WTC11 (cell line): Measurements from ENCODE around the gene SPIRE1. TPM values are rescaled to one million over a fixed set of nuclear protein-coding genes. Genes with fewer than 3 reads are reported as not detected.

Experiments used
- ATAC-seq: fragments of 200-7000 bp; cut with Tn5 transposase; 2 replicates; pipeline ENCODE4 v1.10.0; 2021; ENCODE audit warnings: mild to moderate bottlenecking, moderate library complexity
- CTCF ChIA-PET: fragments of 300-600 bp; sonication (Branson Sonifier 250); formaldehyde crosslinking; loops from one replicate; lab custom pipeline; 2021; ENCODE audit warnings: antibody characterized with exemption; lab: Charles Lee
- POLR2A ChIA-PET: fragments of 350-600 bp; sonication (Branson Sonifier 250); formaldehyde crosslinking; loops from one replicate; lab custom pipeline; 2021; ENCODE audit warnings: antibody characterized with exemption; lab: Charles Lee
- DNase-seq: peaks from one replicate; pipeline ENCODE4 v3.0.0; 2021; ENCODE audit warnings: low spot score
- H3K27ac Mint-ChIP-seq: 2 replicates; pipeline ENCODE4 v1.8.0; 2021; ENCODE audit warnings: mixed read lengths
- H3K27me3 Mint-ChIP-seq: 2 replicates; pipeline ENCODE4 v1.8.0; 2021; ENCODE audit warnings: low read depth, mild to moderate bottlenecking, moderate library complexity, mixed read lengths
- H3K36me3 Mint-ChIP-seq: 2 replicates; pipeline ENCODE4 v1.8.0; 2021; ENCODE audit warnings: mixed read lengths
- H3K4me1 Mint-ChIP-seq: 2 replicates; pipeline ENCODE4 v1.8.0; 2022; ENCODE audit warnings: mixed read lengths
- H3K4me3 Mint-ChIP-seq: 2 replicates; pipeline ENCODE4 v1.8.0; 2021; ENCODE audit warnings: mild to moderate bottlenecking, moderate library complexity, mixed read lengths
- H3K9me3 Mint-ChIP-seq: 2 replicates; pipeline ENCODE4 v1.8.0; 2021; ENCODE audit warnings: mixed read lengths
- ELF4 ChIP-seq: sonication (generic); formaldehyde crosslinking; IDR thresholded peaks from 2 replicates; pipeline ENCODE4 v1.8.1; 2022; ENCODE audit warnings: low read depth, mild to moderate bottlenecking, moderate library complexity, missing genetic modification reagents
- ESRRA ChIP-seq: sonication (generic); formaldehyde crosslinking; IDR thresholded peaks from 2 replicates; pipeline ENCODE4 v1.8.1; 2022; ENCODE audit warnings: mild to moderate bottlenecking, missing genetic modification reagents, borderline replicate concordance
- FOXK1 ChIP-seq: sonication (generic); formaldehyde crosslinking; IDR thresholded peaks from 2 replicates; pipeline ENCODE4 v1.8.0; 2022; ENCODE audit warnings: mild to moderate bottlenecking, moderate library complexity, missing genetic modification reagents
- HMGA2 ChIP-seq: fragments of 250-450 bp; sonication (Bioruptor Pico); IDR thresholded peaks from 2 replicates; pipeline ENCODE4 v1.4.0; 2021; ENCODE audit warnings: mild to moderate bottlenecking, moderate library complexity
- NR3C1 ChIP-seq: sonication (generic); formaldehyde crosslinking; conservative IDR thresholded peaks from 2 replicates; pipeline ENCODE4 v1.8.1; 2023; ENCODE audit warnings: low read depth, mild to moderate bottlenecking, missing genetic modification reagents
- SMAD3 ChIP-seq: sonication (generic); formaldehyde crosslinking; IDR thresholded peaks from 2 replicates; pipeline ENCODE4 v1.8.0; 2022; ENCODE audit warnings: missing genetic modification reagents, mild to moderate bottlenecking, borderline replicate concordance
- SMAD4 ChIP-seq: sonication (generic); formaldehyde crosslinking; IDR thresholded peaks from 2 replicates; pipeline ENCODE4 v1.8.0; 2022; ENCODE audit warnings: mild to moderate bottlenecking, missing genetic modification reagents
- ZNF121 ChIP-seq: sonication (generic); formaldehyde crosslinking; IDR thresholded peaks from 2 replicates; pipeline ENCODE4 v1.8.0; 2023; ENCODE audit warnings: missing genetic modification reagents
- ZNF138 ChIP-seq: sonication (generic); formaldehyde crosslinking; conservative IDR thresholded peaks from 2 replicates; pipeline ENCODE4 v1.8.1; 2022; ENCODE audit warnings: mild to moderate bottlenecking, moderate library complexity, missing genetic modification reagents
- ZNF425 ChIP-seq: fragments of 250-450 bp; sonication (Bioruptor Pico); conservative IDR thresholded peaks from 2 replicates; pipeline ENCODE4 v1.9.0; 2021; ENCODE audit warnings: mild to moderate bottlenecking
- ZNF512 ChIP-seq: sonication (generic); formaldehyde crosslinking; IDR thresholded peaks from 2 replicates; pipeline ENCODE4 v1.8.1; 2022; ENCODE audit warnings: missing genetic modification reagents, borderline replicate concordance
- total RNA-seq: library from RNA; stranded (reverse); gene quantifications from 3 replicates; pipeline ENCODE4 v1.2.3, GENCODE V29; 2021
- TF ChIP-seq, protein P1 (sequence below): sonication (generic); formaldehyde crosslinking; IDR thresholded peaks from 2 replicates; pipeline ENCODE4 v1.8.1; 2023; ENCODE audit warnings: mild to moderate bottlenecking, missing genetic modification reagents
- TF ChIP-seq, protein P2 (sequence below): fragments of 250-450 bp; sonication (Bioruptor Pico); IDR thresholded peaks from 2 replicates; pipeline ENCODE4 v1.8.0; 2021; ENCODE audit warnings: mild to moderate bottlenecking
- TF ChIP-seq, protein P3 (sequence below): sonication (generic); formaldehyde crosslinking; IDR thresholded peaks from 2 replicates; pipeline ENCODE4 v1.8.0; 2023; ENCODE audit warnings: missing genetic modification reagents, mild to moderate bottlenecking, borderline replicate concordance
- TF ChIP-seq, protein P4 (sequence below): sonication (generic); formaldehyde crosslinking; IDR thresholded peaks from 2 replicates; pipeline ENCODE4 v1.8.1; 2022; ENCODE audit warnings: mild to moderate bottlenecking, moderate library complexity, missing genetic modification reagents
- TF ChIP-seq, protein P5 (sequence below): sonication (generic); formaldehyde crosslinking; IDR thresholded peaks from 2 replicates; pipeline ENCODE4 v1.8.0; 2022; ENCODE audit warnings: mild to moderate bottlenecking, missing genetic modification reagents
- TF ChIP-seq, protein P6 (sequence below): sonication (generic); formaldehyde crosslinking; IDR thresholded peaks from 2 replicates; pipeline ENCODE4 v1.8.0; 2022; ENCODE audit warnings: mild to moderate bottlenecking, missing genetic modification reagents

The SPIRE1 gene
- total RNA-seq, 1 experiment from 2014 or later = 19.3 TPM

- TF ChIP-seq SMAD4 (CRISPR knock-in tag) (no peak), HMGA2 (no peak)
- TF ChIP-seq, protein P1, sequence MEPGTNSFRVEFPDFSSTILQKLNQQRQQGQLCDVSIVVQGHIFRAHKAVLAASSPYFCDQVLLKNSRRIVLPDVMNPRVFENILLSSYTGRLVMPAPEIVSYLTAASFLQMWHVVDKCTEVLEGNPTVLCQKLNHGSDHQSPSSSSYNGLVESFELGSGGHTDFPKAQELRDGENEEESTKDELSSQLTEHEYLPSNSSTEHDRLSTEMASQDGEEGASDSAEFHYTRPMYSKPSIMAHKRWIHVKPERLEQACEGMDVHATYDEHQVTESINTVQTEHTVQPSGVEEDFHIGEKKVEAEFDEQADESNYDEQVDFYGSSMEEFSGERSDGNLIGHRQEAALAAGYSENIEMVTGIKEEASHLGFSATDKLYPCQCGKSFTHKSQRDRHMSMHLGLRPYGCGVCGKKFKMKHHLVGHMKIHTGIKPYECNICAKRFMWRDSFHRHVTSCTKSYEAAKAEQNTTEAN (CRISPR knock-in tag) = no peak
- TF ChIP-seq, protein P2, sequence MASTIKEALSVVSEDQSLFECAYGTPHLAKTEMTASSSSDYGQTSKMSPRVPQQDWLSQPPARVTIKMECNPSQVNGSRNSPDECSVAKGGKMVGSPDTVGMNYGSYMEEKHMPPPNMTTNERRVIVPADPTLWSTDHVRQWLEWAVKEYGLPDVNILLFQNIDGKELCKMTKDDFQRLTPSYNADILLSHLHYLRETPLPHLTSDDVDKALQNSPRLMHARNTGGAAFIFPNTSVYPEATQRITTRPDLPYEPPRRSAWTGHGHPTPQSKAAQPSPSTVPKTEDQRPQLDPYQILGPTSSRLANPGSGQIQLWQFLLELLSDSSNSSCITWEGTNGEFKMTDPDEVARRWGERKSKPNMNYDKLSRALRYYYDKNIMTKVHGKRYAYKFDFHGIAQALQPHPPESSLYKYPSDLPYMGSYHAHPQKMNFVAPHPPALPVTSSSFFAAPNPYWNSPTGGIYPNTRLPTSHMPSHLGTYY = no peak
- TF ChIP-seq, protein P3, sequence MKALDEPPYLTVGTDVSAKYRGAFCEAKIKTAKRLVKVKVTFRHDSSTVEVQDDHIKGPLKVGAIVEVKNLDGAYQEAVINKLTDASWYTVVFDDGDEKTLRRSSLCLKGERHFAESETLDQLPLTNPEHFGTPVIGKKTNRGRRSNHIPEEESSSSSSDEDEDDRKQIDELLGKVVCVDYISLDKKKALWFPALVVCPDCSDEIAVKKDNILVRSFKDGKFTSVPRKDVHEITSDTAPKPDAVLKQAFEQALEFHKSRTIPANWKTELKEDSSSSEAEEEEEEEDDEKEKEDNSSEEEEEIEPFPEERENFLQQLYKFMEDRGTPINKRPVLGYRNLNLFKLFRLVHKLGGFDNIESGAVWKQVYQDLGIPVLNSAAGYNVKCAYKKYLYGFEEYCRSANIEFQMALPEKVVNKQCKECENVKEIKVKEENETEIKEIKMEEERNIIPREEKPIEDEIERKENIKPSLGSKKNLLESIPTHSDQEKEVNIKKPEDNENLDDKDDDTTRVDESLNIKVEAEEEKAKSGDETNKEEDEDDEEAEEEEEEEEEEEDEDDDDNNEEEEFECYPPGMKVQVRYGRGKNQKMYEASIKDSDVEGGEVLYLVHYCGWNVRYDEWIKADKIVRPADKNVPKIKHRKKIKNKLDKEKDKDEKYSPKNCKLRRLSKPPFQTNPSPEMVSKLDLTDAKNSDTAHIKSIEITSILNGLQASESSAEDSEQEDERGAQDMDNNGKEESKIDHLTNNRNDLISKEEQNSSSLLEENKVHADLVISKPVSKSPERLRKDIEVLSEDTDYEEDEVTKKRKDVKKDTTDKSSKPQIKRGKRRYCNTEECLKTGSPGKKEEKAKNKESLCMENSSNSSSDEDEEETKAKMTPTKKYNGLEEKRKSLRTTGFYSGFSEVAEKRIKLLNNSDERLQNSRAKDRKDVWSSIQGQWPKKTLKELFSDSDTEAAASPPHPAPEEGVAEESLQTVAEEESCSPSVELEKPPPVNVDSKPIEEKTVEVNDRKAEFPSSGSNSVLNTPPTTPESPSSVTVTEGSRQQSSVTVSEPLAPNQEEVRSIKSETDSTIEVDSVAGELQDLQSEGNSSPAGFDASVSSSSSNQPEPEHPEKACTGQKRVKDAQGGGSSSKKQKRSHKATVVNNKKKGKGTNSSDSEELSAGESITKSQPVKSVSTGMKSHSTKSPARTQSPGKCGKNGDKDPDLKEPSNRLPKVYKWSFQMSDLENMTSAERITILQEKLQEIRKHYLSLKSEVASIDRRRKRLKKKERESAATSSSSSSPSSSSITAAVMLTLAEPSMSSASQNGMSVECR = no peak
- TF ChIP-seq, protein P4, sequence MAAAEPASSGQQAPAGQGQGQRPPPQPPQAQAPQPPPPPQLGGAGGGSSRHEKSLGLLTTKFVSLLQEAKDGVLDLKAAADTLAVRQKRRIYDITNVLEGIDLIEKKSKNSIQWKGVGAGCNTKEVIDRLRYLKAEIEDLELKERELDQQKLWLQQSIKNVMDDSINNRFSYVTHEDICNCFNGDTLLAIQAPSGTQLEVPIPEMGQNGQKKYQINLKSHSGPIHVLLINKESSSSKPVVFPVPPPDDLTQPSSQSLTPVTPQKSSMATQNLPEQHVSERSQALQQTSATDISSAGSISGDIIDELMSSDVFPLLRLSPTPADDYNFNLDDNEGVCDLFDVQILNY (CRISPR knock-in tag) = no peak
Observed at GRCh38 chr18:12497839-12498238, 160.1 kb downstream of the SPIRE1 start (continued).

- peaks cover 3% of the 10 kb centered on the region; the same call in 1 of the 2 replicates for H3K36me3 Mint-ChIP-seq
- no peak overlapping the region for H3K27ac Mint-ChIP-seq
- ATAC-seq (no peak), DNase-seq (no peak)
- peaks cover 3% of the 10 kb centered on the region; the same call in 1 of the 2 replicates for H3K9me3 Mint-ChIP-seq
- TF ChIP-seq SMAD3 (CRISPR knock-in tag) (no peak), FOXK1 (no peak), ZNF425 (CRISPR knock-in tag) (no peak), ZNF138 (CRISPR knock-in tag) (no peak), ELF4 (CRISPR knock-in tag) (no peak), ZNF121 (CRISPR knock-in tag) (no peak), ZNF512 (CRISPR knock-in tag) (no peak), NR3C1 (CRISPR knock-in tag) (no peak), ESRRA (no peak), HMGA2 (no peak)
- TF ChIP-seq, protein P5, sequence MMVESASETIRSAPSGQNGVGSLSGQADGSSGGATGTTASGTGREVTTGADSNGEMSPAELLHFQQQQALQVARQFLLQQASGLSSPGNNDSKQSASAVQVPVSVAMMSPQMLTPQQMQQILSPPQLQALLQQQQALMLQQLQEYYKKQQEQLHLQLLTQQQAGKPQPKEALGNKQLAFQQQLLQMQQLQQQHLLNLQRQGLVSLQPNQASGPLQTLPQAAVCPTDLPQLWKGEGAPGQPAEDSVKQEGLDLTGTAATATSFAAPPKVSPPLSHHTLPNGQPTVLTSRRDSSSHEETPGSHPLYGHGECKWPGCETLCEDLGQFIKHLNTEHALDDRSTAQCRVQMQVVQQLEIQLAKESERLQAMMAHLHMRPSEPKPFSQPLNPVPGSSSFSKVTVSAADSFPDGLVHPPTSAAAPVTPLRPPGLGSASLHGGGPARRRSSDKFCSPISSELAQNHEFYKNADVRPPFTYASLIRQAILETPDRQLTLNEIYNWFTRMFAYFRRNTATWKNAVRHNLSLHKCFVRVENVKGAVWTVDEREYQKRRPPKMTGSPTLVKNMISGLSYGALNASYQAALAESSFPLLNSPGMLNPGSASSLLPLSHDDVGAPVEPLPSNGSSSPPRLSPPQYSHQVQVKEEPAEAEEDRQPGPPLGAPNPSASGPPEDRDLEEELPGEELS (CRISPR knock-in tag) = no peak
- TF ChIP-seq, protein P6, sequence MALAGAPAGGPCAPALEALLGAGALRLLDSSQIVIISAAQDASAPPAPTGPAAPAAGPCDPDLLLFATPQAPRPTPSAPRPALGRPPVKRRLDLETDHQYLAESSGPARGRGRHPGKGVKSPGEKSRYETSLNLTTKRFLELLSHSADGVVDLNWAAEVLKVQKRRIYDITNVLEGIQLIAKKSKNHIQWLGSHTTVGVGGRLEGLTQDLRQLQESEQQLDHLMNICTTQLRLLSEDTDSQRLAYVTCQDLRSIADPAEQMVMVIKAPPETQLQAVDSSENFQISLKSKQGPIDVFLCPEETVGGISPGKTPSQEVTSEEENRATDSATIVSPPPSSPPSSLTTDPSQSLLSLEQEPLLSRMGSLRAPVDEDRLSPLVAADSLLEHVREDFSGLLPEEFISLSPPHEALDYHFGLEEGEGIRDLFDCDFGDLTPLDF (CRISPR knock-in tag) = no peak
- TF ChIP-seq, all 79 proteins: peak for 0
- Mint-ChIP-seq H3K4me1 (no peaks in the 10 kb centered on the region), H3K27me3 (no peaks in the 10 kb centered on the region), H3K4me3 (no peak overlapping the region)
- ChIA-PET CTCF (no interaction called here), POLR2A (interaction anchor here (0.7 kb wide), 1 partner anchor 183 kb away, joined by 3 read pairs; no protein-coding TSS in a partner anchor)
Observed at GRCh38 chr18:12497296-12497695, 160.6 kb downstream of the SPIRE1 start.
